22Rv1 (cell line): Measurements from ENCODE around the gene H3-3A.

ENCODE experiments used
- CTCF ChIP-seq: fragments of 450-650 bp; IDR thresholded peaks from 2 replicates; pipeline ENCODE4 v1.5.1; 2017; ENCODE audit warnings: mild to moderate bottlenecking
- ZFX ChIP-seq: fragments of 450-650 bp; IDR thresholded peaks from 2 replicates; pipeline ENCODE4 v1.6.1; 2017; ENCODE audit warnings: antibody characterized with exemption, borderline replicate concordance

GRCh38 chr1:226111098-226111882 is 48.8 kb downstream of the H3-3A start:
- TF ChIP-seq CTCF (no peak), ZFX (no peak)
